ENCODE results near the gene CCDC194. TPM values are rescaled to one million over a fixed set of nuclear protein-coding genes. Genes with fewer than 3 reads are reported as not detected.

The CCDC194 gene
- total RNA-seq, 1 experiment from 2014 or later, result not detected

DNA sequence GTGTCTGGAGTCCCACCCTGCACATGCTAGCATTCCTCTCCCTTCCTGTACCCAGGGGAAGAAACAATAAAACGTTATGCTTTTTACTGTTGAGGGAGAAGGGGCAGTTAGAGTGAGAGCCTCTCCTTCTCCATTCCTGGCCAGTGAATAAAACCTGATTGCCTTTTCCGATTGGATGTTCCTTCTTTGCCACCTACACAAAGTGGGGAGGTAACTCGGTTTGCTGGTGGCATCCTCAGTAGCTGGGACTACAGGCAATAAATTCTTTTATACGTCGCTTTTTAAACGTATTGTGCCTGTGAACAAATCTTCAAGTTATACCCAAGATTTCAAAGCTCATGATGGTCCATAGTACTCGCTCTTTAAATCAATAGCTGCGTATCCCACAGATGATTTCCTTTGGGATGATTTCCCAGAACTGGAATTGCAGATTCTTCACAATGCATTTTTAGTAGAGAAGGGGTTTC is 25.2 kb upstream of the CCDC194 start:
- Histone ChIP-seq H3K27me3 (replicated peaks) (no peaks in the 10 kb centered on the region), H3K36me3 (peaks cover 7% of the 10 kb centered on the region; the same call in 1 of the 2 replicates), H3K9me3 (replicated peaks) (no peaks in the 10 kb centered on the region), H3K27ac (peak overlapping the region; percentile 32), H3K4me3 (peak overlapping the region; percentile 59), H3K4me1 (replicated peaks) (peaks cover 11% of the 10 kb centered on the region)
- no peak for DNase-seq (ENCODE audit: low read depth in 1 of 2, low spot score in 2 of 2)

GRCh38 chr19:17418710-17419109 is 24.7 kb upstream of the CCDC194 start:
- no peak overlapping the region for H3K4me3 ChIP-seq
- no peak overlapping the region for H3K27ac ChIP-seq

GRCh38 chr19:17415121-17415520 is 21.1 kb upstream of the CCDC194 start:
- Histone ChIP-seq H3K4me1 (replicated peaks) (peaks cover 19% of the 10 kb centered on the region), H3K9me3 (replicated peaks) (no peaks in the 10 kb centered on the region)

More at GRCh38 chr19:17418710-17419109, 24.7 kb upstream of the CCDC194 start:
- no peak for DNase-seq (ENCODE audit: low read depth in 1 of 2, low spot score in 2 of 2)
- Histone ChIP-seq H3K27me3 (replicated peaks) (no peaks in the 10 kb centered on the region), H3K36me3 (peaks cover 5% of the 10 kb centered on the region; the same call in 1 of the 2 replicates), H3K9me3 (replicated peaks) (no peaks in the 10 kb centered on the region), H3K4me1 (replicated peaks) (peaks cover 11% of the 10 kb centered on the region)

GRCh38 chr19:17414097-17414496 is 20.1 kb upstream of the CCDC194 start:
- H3K27ac ChIP-seq, result no peak overlapping the region
- DNase-seq (ENCODE audit: low read depth in 1 of 2, low spot score in 2 of 2), result no peak
- H3K27me3 ChIP-seq (replicated peaks), result no peaks in the 10 kb centered on the region
- H3K4me1 ChIP-seq (replicated peaks), result peaks cover 15% of the 10 kb centered on the region
- no peak overlapping the region for H3K4me3 ChIP-seq
- no peaks in the 10 kb centered on the region for H3K36me3 ChIP-seq
- no peaks in the 10 kb centered on the region for H3K9me3 ChIP-seq (replicated peaks)

More at GRCh38 chr19:17415121-17415520, 21.1 kb upstream of the CCDC194 start:
- Histone ChIP-seq H3K36me3 (no peaks in the 10 kb centered on the region), H3K27ac (no peak overlapping the region), H3K4me3 (no peak overlapping the region), H3K27me3 (replicated peaks) (no peaks in the 10 kb centered on the region)
- no peak for DNase-seq (ENCODE audit: low read depth in 1 of 2, low spot score in 2 of 2)

DNA sequence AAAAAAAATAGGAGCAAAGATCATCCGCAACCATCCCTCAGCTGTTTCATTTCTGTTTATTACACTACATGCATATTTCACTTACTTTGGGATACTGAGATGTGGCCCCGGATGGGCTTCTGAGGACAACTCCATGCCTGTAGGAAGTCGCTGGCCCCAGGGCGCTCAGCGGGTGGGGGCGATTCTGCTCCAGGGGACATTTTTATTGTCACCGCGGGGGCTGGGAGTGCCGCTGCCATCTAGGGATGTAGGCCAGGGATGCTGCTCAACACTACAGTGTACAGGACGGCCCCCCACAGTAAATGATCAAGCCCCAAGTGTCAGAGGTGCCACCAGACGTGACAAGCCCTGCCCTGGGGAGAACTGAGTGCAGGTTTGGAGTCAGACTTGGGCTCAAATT is 17.8 kb upstream of the CCDC194 start:
- H3K27me3 ChIP-seq (replicated peaks), result no peaks in the 10 kb centered on the region
- H3K9me3 ChIP-seq (replicated peaks), result no peaks in the 10 kb centered on the region
- no peak overlapping the region for H3K4me3 ChIP-seq
- no peak overlapping the region for H3K27ac ChIP-seq
- H3K36me3 ChIP-seq, result no peaks in the 10 kb centered on the region
- DNase-seq (ENCODE audit: low read depth in 1 of 2, low spot score in 2 of 2), result no peak
- peaks cover 16% of the 10 kb centered on the region for H3K4me1 ChIP-seq (replicated peaks)

DNA sequence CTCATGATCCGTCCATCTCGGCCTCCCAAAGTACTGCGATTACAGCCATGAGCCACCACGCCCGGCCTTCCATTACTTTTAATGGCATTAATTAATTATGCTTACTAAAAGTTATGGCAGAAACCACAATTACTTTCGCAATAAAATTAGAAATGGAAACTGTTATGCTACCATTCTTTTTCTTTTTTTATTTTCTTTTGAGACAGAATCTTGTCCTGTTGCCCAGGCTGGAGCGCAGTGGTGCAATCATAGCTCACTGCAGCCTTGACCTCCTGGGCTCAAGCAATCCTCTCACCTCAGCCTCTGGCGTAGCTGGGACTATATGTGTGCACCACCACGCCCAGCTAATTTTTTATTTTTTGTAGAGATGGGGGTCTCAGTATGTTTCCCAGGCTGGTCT is 16.0 kb upstream of the CCDC194 start:
- DNase-seq (ENCODE audit: low read depth in 1 of 2, low spot score in 2 of 2), result no peak
- Histone ChIP-seq H3K9me3 (replicated peaks) (no peaks in the 10 kb centered on the region), H3K36me3 (no peaks in the 10 kb centered on the region)

DNA sequence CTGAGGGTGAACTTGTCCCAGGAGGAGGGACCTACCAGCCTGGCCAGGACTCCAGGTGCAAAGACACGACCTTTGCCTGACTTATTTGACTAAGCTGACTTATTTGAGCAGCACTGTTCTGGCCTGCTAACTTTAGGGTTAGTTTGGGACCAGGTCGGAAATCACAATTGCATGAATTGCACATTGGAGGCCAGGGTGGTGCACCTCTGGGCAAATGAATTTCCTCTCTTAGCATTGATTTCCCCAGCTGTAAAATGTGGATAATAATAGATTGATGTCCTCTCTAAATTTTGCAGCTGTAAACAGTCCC is 12.8 kb upstream of the CCDC194 start:
- DNase-seq (ENCODE audit: low read depth in 1 of 2, low spot score in 2 of 2), result no peak
- H3K36me3 ChIP-seq, result no peaks in the 10 kb centered on the region
- H3K9me3 ChIP-seq (replicated peaks), result no peaks in the 10 kb centered on the region
- H3K27ac ChIP-seq, result no peak overlapping the region
- no peaks in the 10 kb centered on the region for H3K27me3 ChIP-seq (replicated peaks)
- no peak overlapping the region for H3K4me3 ChIP-seq
- peaks cover 15% of the 10 kb centered on the region for H3K4me1 ChIP-seq (replicated peaks)

More for the DNA sequence above, 16.0 kb upstream of the CCDC194 start:
- Histone ChIP-seq H3K4me1 (replicated peaks) (peaks cover 28% of the 10 kb centered on the region), H3K27ac (no peak overlapping the region), H3K4me3 (no peak overlapping the region), H3K27me3 (replicated peaks) (no peaks in the 10 kb centered on the region)

DNA sequence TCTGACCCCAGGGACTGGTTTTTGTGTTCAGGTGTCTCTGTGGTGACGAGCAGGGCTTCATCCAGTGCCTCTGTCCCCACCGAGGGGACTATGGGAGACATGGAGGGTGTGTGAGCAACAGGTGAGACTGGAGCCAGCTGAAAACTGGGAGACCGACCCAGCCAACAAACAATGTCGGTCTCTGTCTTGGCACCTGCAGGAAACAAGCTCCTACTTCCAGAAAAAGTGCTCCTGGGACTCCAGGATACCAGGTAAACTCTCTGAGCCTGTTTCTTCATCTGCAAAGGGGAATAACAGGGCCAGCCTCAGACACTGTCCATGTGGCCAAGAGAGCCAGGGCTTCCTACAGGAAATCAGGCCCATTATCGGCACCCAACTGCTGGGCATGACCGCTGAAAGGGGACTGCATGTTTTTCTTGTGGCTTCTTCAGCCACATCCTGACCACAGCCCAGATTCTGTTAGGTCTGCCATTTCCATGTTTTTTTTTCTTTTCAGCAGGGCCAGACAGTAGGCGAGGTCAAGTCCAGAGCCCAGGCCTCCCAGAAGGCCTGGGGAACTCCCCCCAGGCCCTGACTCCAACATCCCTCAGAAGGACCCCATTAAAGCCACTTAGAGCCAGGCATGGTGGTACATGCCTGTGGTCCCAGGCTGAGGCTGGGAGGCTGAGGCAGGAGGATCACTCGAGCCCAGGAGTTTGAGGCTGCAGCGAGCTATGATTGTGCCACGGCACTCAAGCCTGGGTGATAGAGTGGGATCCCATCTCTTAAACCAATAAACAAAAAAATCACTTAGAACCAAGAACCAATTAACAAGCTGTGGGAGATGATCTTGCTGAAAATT is 12.3 kb upstream of the CCDC194 start:
- DNase-seq (ENCODE audit: low read depth in 1 of 2, low spot score in 2 of 2), result peak; percentile 63 to 64
- peaks cover 15% of the 10 kb centered on the region for H3K4me1 ChIP-seq (replicated peaks)
- H3K36me3 ChIP-seq, result no peaks in the 10 kb centered on the region
- H3K27ac ChIP-seq, result no peak overlapping the region
- no peak overlapping the region for H3K4me3 ChIP-seq
- no peaks in the 10 kb centered on the region for H3K9me3 ChIP-seq (replicated peaks)
- no peaks in the 10 kb centered on the region for H3K27me3 ChIP-seq (replicated peaks)

DNA sequence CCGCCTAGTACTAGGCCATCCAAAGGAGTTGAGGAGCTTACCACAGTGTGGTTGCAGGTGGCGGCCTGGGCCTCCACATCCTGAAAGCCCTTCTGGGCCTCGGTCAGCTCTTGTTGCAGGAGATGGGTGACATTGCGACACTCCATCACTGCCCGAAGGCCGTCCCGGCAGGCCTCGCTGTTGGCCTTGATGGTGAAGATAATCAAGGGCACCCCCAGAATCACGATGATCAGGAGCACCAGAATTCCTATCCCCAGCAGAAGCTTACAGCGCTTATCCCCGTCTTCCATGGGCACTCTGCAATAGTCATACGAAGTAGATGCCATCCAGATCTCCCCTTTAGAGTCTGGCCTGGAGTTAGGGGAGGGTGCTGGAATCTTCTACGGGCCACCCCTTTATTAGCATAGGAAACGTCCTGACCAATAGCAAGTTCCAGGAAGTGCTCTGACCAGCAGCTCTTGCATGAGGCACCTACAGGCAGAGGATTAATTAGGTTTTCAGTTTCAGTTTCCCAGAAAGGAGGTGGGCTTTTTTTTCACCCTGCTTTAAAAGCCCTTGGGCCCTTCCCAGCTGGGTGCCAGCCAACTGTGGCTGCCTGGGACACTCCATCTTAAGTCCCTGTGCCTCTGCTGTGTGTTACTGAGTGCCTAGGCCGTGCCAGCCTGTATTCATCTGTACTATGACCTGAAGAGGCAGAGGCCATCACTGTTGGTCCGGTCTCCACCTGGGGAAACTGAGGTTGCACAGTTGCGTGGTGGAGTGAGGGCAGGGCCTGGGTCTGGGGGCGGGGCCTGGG is 11.5 kb upstream of the CCDC194 start, which contains the start of gene BST2:
Gene BST2 (minus strand): TSS at position 381 of the 796 bp plus-strand sequence. CDS start 55 bp downstream, at position 326.
- H3K36me3 ChIP-seq, result no peaks in the 10 kb centered on the region
- no peaks in the 10 kb centered on the region for H3K9me3 ChIP-seq (replicated peaks)
- H3K4me3 ChIP-seq, result no peak within 1 kb of the TSS
- H3K4me1 ChIP-seq (replicated peaks), result peaks cover 15% of the 10 kb centered on the region
- H3K27ac ChIP-seq, result no peak within 1 kb of the TSS
- no peaks in the 10 kb centered on the region for H3K27me3 ChIP-seq (replicated peaks)
- no peak for DNase-seq (ENCODE audit: low read depth in 1 of 2, low spot score in 2 of 2)

- Histone ChIP-seq H3K4me1 (replicated peaks) (peaks cover 15% of the 10 kb centered on the region), H3K36me3 (no peaks in the 10 kb centered on the region), H3K27ac (no peak overlapping the region), H3K4me3 (no peak overlapping the region), H3K27me3 (replicated peaks) (no peaks in the 10 kb centered on the region), H3K9me3 (replicated peaks) (no peaks in the 10 kb centered on the region)
- no peak for DNase-seq (ENCODE audit: low read depth in 1 of 2, low spot score in 2 of 2)
These were observed 10.7 kb upstream of the CCDC194 start for GRCh38 chr19:17404621-17405249.

GRCh38 chr19:17404015-17404414 is 10.0 kb upstream of the CCDC194 start:
- Histone ChIP-seq H3K36me3 (no peaks in the 10 kb centered on the region), H3K9me3 (replicated peaks) (no peaks in the 10 kb centered on the region), H3K4me1 (replicated peaks) (peaks cover 15% of the 10 kb centered on the region), H3K27me3 (replicated peaks) (no peaks in the 10 kb centered on the region), H3K4me3 (no peak overlapping the region), H3K27ac (no peak overlapping the region)
- DNase-seq (ENCODE audit: low read depth in 1 of 2, low spot score in 2 of 2), result no peak

GRCh38 chr19:17402982-17403855 is 9.2 kb upstream of the CCDC194 start:
- no peaks in the 10 kb centered on the region for H3K9me3 ChIP-seq (replicated peaks)
- DNase-seq (ENCODE audit: low read depth in 1 of 2, low spot score in 2 of 2), result no peak

GRCh38 chr19:17401628-17402027 is 7.6 kb upstream of the CCDC194 start:
- H3K36me3 ChIP-seq, result no peaks in the 10 kb centered on the region
- no peaks in the 10 kb centered on the region for H3K27me3 ChIP-seq (replicated peaks)
- no peak overlapping the region for H3K4me3 ChIP-seq
- no peak overlapping the region for H3K27ac ChIP-seq
- DNase-seq (ENCODE audit: low read depth in 1 of 2, low spot score in 2 of 2), result no peak
- H3K4me1 ChIP-seq (replicated peaks), result peaks cover 10% of the 10 kb centered on the region
- no peaks in the 10 kb centered on the region for H3K9me3 ChIP-seq (replicated peaks)

More at GRCh38 chr19:17402982-17403855, 9.2 kb upstream of the CCDC194 start:
- Histone ChIP-seq H3K27ac (no peak overlapping the region), H3K36me3 (no peaks in the 10 kb centered on the region), H3K27me3 (replicated peaks) (no peaks in the 10 kb centered on the region), H3K4me1 (replicated peaks) (peaks cover 15% of the 10 kb centered on the region), H3K4me3 (no peak overlapping the region)
